ENCODE results near the gene ZBTB7A.

DNA sequence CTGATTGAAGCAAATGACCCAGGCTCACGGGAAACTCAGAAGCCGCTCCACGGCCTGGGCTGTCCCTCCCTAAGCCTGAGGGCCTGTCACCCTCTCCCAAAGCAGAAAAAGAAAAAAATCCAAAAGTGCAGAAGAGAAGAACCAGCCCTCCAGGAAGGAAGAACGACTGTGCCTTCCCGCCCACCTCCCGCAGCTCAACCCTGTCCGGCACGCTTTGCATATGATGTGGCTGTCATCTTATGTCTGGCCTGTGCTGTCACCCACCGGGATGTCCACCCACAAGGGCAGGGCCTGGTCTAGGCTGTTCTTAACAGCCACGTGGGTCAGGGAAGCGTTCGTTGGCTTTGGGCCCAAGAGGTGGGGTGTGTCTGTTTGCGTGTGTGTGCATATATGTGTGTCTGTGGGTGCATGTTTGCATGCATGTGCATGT lies 13.7 kb downstream of the ZBTB7A start:
- TF ChIP-seq, protein P1, sequence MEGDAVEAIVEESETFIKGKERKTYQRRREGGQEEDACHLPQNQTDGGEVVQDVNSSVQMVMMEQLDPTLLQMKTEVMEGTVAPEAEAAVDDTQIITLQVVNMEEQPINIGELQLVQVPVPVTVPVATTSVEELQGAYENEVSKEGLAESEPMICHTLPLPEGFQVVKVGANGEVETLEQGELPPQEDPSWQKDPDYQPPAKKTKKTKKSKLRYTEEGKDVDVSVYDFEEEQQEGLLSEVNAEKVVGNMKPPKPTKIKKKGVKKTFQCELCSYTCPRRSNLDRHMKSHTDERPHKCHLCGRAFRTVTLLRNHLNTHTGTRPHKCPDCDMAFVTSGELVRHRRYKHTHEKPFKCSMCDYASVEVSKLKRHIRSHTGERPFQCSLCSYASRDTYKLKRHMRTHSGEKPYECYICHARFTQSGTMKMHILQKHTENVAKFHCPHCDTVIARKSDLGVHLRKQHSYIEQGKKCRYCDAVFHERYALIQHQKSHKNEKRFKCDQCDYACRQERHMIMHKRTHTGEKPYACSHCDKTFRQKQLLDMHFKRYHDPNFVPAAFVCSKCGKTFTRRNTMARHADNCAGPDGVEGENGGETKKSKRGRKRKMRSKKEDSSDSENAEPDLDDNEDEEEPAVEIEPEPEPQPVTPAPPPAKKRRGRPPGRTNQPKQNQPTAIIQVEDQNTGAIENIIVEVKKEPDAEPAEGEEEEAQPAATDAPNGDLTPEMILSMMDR (IDR thresholded peaks at IDR 0.05; ENCODE audit: low read depth, low read length): no peak
- no peak for TF ChIP-seq EZH2phosphoT487 (IDR thresholded peaks at IDR 0.05; ENCODE audit: low read depth)

Data from OCI-LY3 (cell line).